Right hindlimb (tissue), 1 donor: ENCODE results near the gene RAD51B.

ENCODE experiments used
- DNase-seq: peaks from one replicate; pipeline ENCODE4 v3.0.0-alpha.2; 2018

RAD51B gene

DNA sequence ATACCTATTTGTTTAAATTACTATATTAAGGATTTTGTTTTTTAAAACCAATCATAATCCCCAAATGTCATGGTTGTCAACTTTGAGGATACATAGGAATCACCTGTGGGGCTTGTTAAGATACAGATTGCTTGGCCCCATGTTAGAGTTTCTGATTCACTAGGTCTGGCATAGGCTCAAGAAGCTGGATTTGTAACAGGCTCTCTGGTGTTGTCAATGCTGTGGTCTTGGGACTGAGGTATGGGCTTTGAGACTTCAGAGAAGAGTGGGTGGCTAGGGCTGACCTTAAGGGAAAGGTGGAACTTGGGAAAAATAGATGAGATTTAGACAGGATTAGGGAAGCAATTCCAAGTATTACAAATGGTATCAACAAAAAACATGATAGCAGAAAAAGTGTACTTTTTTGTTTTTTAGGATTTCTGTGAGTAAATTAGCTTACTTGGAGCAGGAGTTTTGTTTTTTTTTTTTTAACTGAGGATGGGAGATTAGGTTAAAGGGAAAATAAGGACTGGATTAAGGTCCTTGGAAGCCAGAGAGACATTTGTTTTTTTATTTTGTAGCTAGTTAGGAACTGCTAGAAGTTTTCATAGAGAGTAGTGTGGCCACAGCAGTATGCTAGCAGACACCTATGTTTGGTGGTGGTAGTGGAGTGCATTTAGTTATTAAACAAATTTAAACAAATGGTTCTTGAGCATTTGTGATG lies 88.6 kb downstream of the RAD51B start:
- DNase-seq: no peak

DNA sequence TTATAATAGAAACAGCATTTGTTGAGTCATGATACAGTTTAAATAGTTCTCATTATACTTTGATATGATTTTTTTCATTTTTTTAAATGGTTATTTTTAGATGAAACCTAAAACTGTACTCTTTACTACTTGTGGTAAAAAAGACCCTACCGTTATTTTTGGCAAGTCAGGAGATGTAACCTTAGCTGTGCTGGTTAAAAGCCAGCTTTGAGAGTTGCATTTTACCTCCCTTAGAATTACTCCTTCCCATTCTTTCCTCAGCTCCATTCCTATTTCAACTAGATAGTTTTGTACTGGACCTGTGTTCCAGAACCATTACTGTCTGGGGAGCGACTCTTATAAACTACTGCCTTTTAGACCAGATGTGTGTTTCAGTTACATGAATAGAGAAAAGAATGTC lies 92.0 kb downstream of the RAD51B start:
- DNase-seq: no peak

DNA sequence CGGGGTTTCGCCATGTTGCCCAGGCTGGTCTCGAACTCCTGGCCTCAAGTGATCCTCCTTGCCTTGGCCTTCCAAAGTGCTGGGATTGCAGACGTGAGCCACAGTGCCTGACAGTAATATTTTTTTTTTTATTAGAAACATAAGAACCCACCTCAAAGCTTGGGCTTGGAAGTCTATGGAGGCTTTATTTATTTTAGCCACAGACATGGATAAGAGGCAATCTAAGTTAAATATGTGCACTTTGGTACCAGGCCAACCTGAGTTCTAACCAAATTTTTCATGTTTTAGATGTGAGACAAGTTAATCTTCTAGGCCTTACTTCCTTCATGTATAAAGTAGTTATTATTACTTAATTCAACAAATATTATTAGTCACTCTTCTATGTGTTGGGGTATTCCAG lies 96.9 kb downstream of the RAD51B start:
- DNase-seq: no peak

- no peak for DNase-seq
These were observed 97.4 kb downstream of the RAD51B start for GRCh38 chr14:67917006-67917405.

DNA sequence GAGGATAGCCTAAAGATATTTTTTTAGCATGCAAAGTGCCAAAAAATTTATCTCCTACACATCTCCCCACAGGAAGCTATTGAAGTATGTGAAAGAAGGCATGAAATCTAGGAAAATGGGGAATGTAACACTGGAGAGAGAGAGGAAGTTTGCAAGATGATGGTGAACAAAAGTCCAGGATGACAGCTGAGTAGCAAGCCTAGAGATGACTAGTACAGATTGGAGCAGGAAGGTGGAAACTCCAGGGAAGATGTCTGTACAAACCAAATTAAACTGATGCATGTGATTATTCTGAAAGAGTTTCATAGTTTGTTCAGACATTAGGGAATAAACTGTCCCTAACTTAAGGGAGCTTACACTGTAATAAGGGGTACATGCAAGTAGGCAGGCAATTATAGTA lies 99.3 kb downstream of the RAD51B start:
- no peak for DNase-seq

GRCh38 chr14:67919259-67920032 lies 99.9 kb downstream of the RAD51B start:
- no peak for DNase-seq

- no peak for DNase-seq
These were observed 107.2 kb downstream of the RAD51B start for GRCh38 chr14:67926821-67927220.

DNA sequence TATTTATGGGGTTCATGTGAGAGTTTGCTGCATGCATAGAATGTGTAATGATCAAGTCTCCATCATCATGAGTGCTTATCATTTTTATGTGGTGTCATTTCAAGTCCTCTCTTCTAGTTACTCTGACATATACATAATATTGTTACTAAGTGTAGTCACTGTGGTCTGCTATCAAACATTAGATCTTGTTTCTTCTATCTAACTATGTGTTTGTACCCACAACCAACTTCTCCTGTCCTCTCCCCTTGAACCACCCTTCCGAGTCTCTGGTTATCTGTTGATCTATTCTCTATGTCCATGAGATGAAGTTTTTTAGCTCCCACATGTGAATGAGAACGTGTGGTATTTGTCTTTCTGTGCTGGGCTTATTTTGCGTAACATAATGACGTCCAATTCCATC lies 107.7 kb downstream of the RAD51B start:
- DNase-seq: no peak

DNA sequence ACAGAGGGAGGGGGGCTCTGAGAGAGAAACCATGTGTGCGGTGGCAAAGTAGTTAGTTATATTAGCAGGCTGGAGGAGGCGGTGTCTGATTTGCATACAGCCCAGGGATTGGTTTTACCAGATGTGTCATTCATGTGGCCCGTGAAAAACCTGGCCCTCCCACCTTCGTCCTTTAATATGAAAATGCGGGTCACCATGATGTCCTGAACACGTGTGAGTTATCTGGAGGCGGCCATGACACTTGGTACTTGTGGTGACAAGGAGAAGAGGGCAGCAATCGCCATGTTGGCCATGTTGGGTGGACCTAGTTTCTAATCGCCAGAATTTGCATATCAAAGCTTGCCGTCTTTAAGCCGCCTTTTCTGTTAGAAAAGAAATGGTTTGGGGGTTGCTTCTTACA lies 108.8 kb downstream of the RAD51B start:
- no peak for DNase-seq

DNA sequence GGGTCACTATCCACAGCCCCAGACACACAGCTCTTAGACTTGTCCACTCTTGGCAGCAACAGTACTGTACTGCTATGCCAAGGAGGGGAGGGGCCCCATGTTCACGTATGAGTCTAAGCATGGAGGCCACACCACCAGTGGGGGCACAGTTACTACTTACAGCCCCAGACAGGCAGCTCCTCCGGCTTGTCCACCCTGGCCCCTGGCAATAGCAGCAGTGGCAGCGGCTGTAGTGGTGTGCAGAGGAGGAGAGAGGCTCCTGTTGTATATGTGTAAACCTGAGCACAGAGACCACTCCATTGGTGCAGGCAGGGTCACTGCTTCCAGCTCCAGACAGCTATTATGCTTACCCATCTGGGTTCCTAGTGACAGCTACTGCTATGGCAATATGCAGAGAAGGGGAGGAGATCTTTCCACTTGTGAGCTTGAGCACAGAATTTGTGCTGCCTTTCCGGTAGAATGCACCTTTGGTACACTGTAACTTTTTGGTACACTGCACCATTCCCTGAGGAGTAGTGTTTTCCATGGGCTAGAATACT lies 113.2 kb downstream of the RAD51B start:
- DNase-seq: no peak

GRCh38 chr14:67933266-67933665 lies 113.7 kb downstream of the RAD51B start:
- no peak for DNase-seq

- peak; percentile 21 for DNase-seq
These were observed 114.5 kb downstream of the RAD51B start for GRCh38 chr14:67934087-67934486.

GRCh38 chr14:67934862-67935261 lies 115.3 kb downstream of the RAD51B start:
- no peak for DNase-seq

- DNase-seq: no peak
These were observed 115.8 kb downstream of the RAD51B start for GRCh38 chr14:67935371-67935770.

DNA sequence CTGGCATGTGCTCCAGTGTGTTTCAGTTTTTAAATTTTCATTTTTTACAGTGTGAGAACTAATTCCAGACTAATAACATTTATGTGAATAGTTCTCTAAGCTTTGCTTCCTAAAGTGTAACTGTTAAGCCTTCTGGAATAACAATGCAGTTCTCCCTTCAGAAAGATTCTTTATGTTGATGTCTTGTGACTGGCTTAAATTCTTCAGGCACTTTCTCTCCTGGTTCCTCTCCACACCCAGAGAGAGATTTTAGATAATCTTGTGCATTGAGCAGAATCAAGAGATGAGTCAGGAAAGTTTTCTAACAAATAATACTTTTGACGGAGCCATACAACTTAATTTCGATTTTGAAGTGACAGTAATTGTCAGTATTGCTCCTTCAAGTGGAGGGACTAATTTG lies 118.5 kb downstream of the RAD51B start:
- DNase-seq: no peak

- DNase-seq: peak; percentile 56
These were observed 121.2 kb downstream of the RAD51B start for GRCh38 chr14:67940486-67941455.

DNA sequence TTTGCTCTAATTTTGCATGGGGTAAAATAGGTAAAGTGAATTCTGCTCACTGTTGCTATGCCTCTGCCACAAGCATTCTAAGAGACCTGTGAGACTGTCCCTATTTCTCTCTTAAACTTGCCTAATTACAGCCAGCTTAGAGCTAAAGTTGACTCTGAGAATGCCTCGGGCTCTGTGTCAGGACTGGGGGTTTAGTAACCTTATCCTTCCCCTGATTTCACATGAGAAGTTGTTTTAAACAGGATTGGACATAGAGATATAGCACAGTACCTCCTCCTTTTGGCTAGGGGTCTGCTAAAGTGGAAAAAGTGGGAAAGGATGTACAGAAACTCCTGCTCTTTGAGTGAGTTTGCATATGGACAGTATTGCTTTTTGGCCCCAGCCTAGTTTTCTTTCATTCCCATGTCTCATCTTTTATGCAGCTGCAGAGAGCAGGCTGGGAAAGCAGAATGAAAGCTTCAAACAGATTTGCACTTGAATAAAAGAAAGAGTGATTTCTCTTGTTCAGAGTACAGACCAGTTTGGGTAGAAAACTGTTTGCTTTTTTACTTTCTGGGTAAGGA lies 122.0 kb downstream of the RAD51B start:
- peak; percentile 79 for DNase-seq

GRCh38 chr14:67942080-67942710 lies 122.6 kb downstream of the RAD51B start:
- no peak for DNase-seq

DNA sequence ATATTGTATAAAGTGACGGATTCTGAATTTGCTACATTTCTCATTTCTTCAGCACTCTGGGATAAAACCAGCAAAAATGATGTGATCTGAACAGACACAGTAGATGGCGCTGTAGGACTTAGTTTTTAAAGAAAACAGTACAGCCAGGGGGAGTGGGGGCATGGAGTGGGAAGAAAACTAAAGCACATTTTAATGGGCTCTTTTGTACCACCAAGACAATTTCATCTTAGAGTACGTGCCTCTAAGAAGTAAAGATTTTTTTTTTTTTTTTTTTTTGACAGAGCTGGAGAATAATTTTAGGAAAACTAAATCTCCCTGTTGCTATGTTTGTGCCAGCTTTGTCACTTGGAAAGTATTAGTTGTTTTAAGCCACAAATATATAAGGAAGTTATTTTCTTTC lies 124.4 kb downstream of the RAD51B start:
- peak; percentile 77 for DNase-seq

DNA sequence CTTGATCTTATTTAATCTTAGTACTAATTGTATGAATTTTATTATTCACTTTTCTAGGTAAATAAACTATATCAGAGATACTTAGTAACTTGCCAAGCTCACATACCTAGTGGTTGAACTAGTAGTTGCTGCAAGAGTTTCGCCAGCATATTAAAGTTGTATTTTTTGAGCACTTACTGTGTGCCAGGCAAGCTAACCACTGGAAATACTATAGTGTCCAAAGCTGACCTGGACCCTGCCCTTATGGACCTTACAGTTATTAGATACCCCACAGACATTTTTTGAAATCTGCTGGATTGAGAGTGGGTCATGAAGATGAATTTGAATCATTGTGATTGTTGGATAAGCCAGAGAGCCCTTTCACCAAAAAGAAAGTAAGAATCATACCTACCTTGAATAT lies 125.0 kb downstream of the RAD51B start:
- no peak for DNase-seq

DNA sequence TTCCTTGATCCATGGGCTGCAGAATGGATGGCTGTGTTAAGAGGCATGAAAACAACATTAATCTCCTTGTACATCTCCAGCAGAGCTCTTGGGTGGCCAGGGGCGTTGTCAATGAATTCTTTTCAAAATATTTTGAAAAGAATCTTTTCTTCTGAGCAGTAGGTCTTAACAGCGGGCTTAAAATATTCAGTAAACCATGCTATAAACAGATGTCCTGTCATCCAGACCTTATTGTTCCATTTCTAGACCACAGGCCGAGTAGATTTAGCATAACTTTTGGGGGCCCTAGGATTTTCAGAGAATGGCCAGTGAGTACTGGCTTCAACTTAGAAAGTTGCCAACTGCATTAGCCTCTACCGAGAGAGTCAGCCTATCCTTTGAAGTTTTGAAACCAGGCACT lies 130.2 kb downstream of the RAD51B start:
- DNase-seq: no peak

GRCh38 chr14:67950386-67950785 lies 130.8 kb downstream of the RAD51B start:
- DNase-seq: no peak
